H1 (cell line): ENCODE data around the gene STIM2. TPM values are rescaled to one million over a fixed set of nuclear protein-coding genes. Genes with fewer than 3 reads are reported as not detected.

Experiments
- CHD2 ChIP-seq: IDR thresholded peaks from 2 replicates; pipeline ENCODE4 v1.6.1; 2012; ENCODE audit warnings: low read length, improper control_type of control experiment
- CHD7 ChIP-seq: fragments of 300-600 bp; sonication (generic); IDR thresholded peaks from 2 replicates; pipeline ENCODE4 v1.7.1; 2012; ENCODE audit warnings: low read length, moderate library complexity, mild to moderate bottlenecking, inconsistent platforms; ENCODE audit not compliant: insufficient replicate concordance
- CTCF ChIP-seq, 3 experiments: IDR thresholded peaks; 1 replicate in 2 of 3; 2 replicates in 1 of 3; pipeline versions ENCODE4 v1.5.1 to v1.6.1; 2011; ENCODE audit warnings: low read length in 3 of 3, mild to moderate bottlenecking in 3 of 3, inconsistent platforms in 2 of 3, low read depth in 1 of 3, moderate library complexity in 1 of 3; ENCODE audit not compliant: insufficient read depth in 1 of 3; ENCODE audit errors: control extremely low read depth in 1 of 3
- EGR1 ChIP-seq: IDR thresholded peaks from 2 replicates; pipeline ENCODE4 v1.6.1; 2011; ENCODE audit warnings: low read depth, low read length, borderline replicate concordance
- GTF2F1 ChIP-seq: IDR thresholded peaks from 2 replicates; pipeline ENCODE4 v1.6.1; 2012; ENCODE audit warnings: low read depth, low read length, improper control_type of control experiment, borderline replicate concordance
- MAFK ChIP-seq: IDR thresholded peaks from 2 replicates; pipeline ENCODE4 v1.6.1; 2012; ENCODE audit warnings: low read depth, mild to moderate bottlenecking, improper control_type of control experiment, low read length
- SIRT6 ChIP-seq: IDR thresholded peaks from one replicate; pipeline ENCODE4 v1.7.1; 2012; ENCODE audit warnings: low read length, inconsistent platforms
- polyA plus RNA-seq, 7 experiments: library from polyadenylated mRNA; depleted of rRNA in 3 of 7; stranded (reverse) in 5 of 7; unstranded in 2 of 7; fragments of >200 nt in 5 of 7; fragments of 200-250 nt in 2 of 7; gene quantifications; 1 replicate in 5 of 7; 2 replicates in 1 of 7; 4 replicates in 1 of 7; pipeline versions ENCODE4 v1.2.1 to v1.2.3, GENCODE V29; 2011 to 2013; ENCODE audit warnings: missing spikeins in 2 of 7, mixed read lengths in 2 of 7
- total RNA-seq: library from RNA; stranded (reverse); fragmentation: NEBNext Ultra II Directional; extraction: Animal tissue kit (Norgen Biotek cat#: 25700); gene quantifications from 2 replicates; pipeline ENCODE4 v1.2.1, GENCODE V29; 2021

STIM2 gene
- total and polyA plus RNA-seq, 2 of the 8 experiments (the other 6 are each of a cell fraction or from before 2014, with no cell fraction given): 22.9 to 23.0 TPM

GRCh38 chr4:27018910-27019309, 158.3 kb downstream of the STIM2 start (continued):
- no peak for TF ChIP-seq CHD7
- TF ChIP-seq EGR1: no peak
- no peak for TF ChIP-seq MAFK
- no peak for TF ChIP-seq GTF2F1
- no peak for TF ChIP-seq SIRT6
- no peak for TF ChIP-seq CTCF (IDR thresholded peaks at IDR 0.05; ENCODE audit: control extremely low read depth in 1 of 3, insufficient read depth in 1 of 3, low read depth in 1 of 3, low read length in 3 of 3)
- TF ChIP-seq CHD2: no peak
- TF ChIP-seq, all 59 proteins: peak for 0
